T47D (cell line): Measurements from ENCODE around the gene TET3.
A peak's percentile ranks its signal among the peaks of the same experiment; 100 is the strongest.

Experiments
- DNase-seq, 2 experiments: peaks; one replicate each; pipeline versions ENCODE4 v3.0.0 to v3.0.0-alpha.2; 2011 to 2012; ENCODE audit warnings: low read depth in 1 of 2, low spot score in 1 of 2
- JUND ChIP-seq: IDR thresholded peaks from 2 replicates; pipeline ENCODE4 v1.6.1; 2012; ENCODE audit warnings: low read depth
- in situ Hi-C: cut with HindIII; loops from 2 replicates; pipeline ENCODE4 v1.10.0; 2016; ENCODE audit warnings: low sequenced_read_pairs, low pct_unique_long_range_greater_than_20kb

TET3 gene

GRCh38 chr2:74006459-74006858 lies 21.7 kb downstream of the TET3 start:
- in situ Hi-C loops, result no loop called here
- no peak for TF ChIP-seq JUND
- DNase-seq, result no peak

- in situ Hi-C loops, result no loop called here
- no peak for TF ChIP-seq JUND
- no peak for DNase-seq
These were observed 22.4 kb downstream of the TET3 start for GRCh38 chr2:74007121-74007520.

GRCh38 chr2:74007711-74008110 lies 23.0 kb downstream of the TET3 start:
- DNase-seq, result no peak
- TF ChIP-seq JUND, result no peak
- in situ Hi-C loops, result no loop called here

- TF ChIP-seq JUND, result no peak
- in situ Hi-C loops, result no loop called here
- DNase-seq, result peak in 1 of 2 experiments; percentile 49
These were observed 24.2 kb downstream of the TET3 start for GRCh38 chr2:74008761-74009395.

- TF ChIP-seq JUND, result no peak
- in situ Hi-C loops, result no loop called here
These were observed 24.9 kb downstream of the TET3 start for GRCh38 chr2:74009577-74009976.

GRCh38 chr2:74010087-74010541 lies 25.4 kb downstream of the TET3 start:
- DNase-seq, result peak; percentile 70 to 96
- TF ChIP-seq JUND, result no peak
- in situ Hi-C loops, result no loop called here

More at GRCh38 chr2:74009577-74009976, 24.9 kb downstream of the TET3 start:
- no peak for DNase-seq

- TF ChIP-seq JUND, result no peak
- no peak for DNase-seq
- in situ Hi-C loops, result no loop called here
These were observed 26.5 kb downstream of the TET3 start for GRCh38 chr2:74011246-74011645.

- TF ChIP-seq JUND, result no peak
- in situ Hi-C loops, result no loop called here
- no peak for DNase-seq
These were observed 30.1 kb downstream of the TET3 start for GRCh38 chr2:74014813-74015212.

GRCh38 chr2:74017223-74017622 lies 32.5 kb downstream of the TET3 start:
- DNase-seq, result no peak
- no peak for TF ChIP-seq JUND
- in situ Hi-C loops, result no loop called here

GRCh38 chr2:74019516-74019915 lies 34.8 kb downstream of the TET3 start:
- TF ChIP-seq JUND, result no peak
- no peak for DNase-seq
- in situ Hi-C loops, result no loop called here

- DNase-seq, result no peak
- in situ Hi-C loops, result no loop called here
- TF ChIP-seq JUND, result no peak
These were observed 36.1 kb downstream of the TET3 start for GRCh38 chr2:74020702-74021406.

GRCh38 chr2:74021407-74021755 lies 36.7 kb downstream of the TET3 start:
- DNase-seq, result no peak
- TF ChIP-seq JUND, result no peak
- in situ Hi-C loops, result no loop called here

GRCh38 chr2:74024216-74024615 lies 39.5 kb downstream of the TET3 start:
- DNase-seq, result no peak
- in situ Hi-C loops, result no loop called here
- no peak for TF ChIP-seq JUND
